Measurements from ENCODE around the gene PACRG.

PACRG gene

DNA sequence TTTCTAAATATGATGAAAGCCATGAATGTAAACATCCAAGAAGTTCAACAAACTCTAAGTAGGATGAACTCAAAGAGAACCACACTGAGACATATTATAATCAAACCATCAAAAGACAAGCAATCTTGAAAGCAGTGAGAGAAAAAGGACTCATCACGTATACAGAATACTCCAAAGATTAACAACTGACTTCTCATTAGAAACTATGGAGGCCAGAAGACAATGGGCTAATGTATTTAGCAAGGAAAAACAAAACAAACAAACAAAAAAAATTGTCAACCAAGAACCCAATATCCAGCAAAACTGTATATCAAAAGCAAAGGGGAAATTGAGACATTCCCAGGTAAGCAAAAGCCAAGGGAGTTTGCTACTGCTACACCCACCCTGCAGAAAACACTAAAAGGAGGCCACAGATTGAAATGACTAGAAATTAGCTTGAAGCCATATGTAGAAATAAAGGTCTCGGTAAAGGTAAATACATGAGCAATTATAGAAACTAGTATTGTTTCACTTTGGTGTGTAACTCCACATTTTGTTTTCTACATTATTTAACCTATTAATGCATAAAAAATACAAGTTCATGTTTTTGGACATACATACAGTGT lies 385.7 kb downstream of the PACRG start:
- TF ChIP-seq TAF1 (IDR thresholded peaks at IDR 0.05; ENCODE audit: low read depth), result no peak
- TF ChIP-seq EGR1 (IDR thresholded peaks at IDR 0.05), result no peak
- TF ChIP-seq FOXM1 (IDR thresholded peaks at IDR 0.05; ENCODE audit: borderline replicate concordance, low read depth), result no peak
- no peak for TF ChIP-seq CREB1 (IDR thresholded peaks at IDR 0.05; ENCODE audit: low read depth)
- TF ChIP-seq, protein P1, sequence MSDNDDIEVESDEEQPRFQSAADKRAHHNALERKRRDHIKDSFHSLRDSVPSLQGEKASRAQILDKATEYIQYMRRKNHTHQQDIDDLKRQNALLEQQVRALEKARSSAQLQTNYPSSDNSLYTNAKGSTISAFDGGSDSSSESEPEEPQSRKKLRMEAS (IDR thresholded peaks at IDR 0.05), result no peak
- TF ChIP-seq ZBTB7A (IDR thresholded peaks at IDR 0.05; ENCODE audit: low read depth), result no peak
- no peak for TF ChIP-seq TEAD4 (IDR thresholded peaks at IDR 0.05)
- TF ChIP-seq TCF12 (IDR thresholded peaks at IDR 0.05; ENCODE audit: low read depth), result no peak
- TF ChIP-seq CEBPB (IDR thresholded peaks at IDR 0.05), result no peak

- no peak for TF ChIP-seq TAF1 (IDR thresholded peaks at IDR 0.05; ENCODE audit: low read depth)
- TF ChIP-seq USF1 (IDR thresholded peaks at IDR 0.05), result no peak
- no peak for TF ChIP-seq TCF12 (IDR thresholded peaks at IDR 0.05; ENCODE audit: low read depth)
- TF ChIP-seq EP300 (IDR thresholded peaks at IDR 0.05; ENCODE audit: borderline replicate concordance), result no peak
- TF ChIP-seq CEBPB (IDR thresholded peaks at IDR 0.05), result no peak
- TF ChIP-seq ZBTB7A (IDR thresholded peaks at IDR 0.05; ENCODE audit: low read depth), result no peak
- no peak for TF ChIP-seq REST (IDR thresholded peaks at IDR 0.05; ENCODE audit: low read depth)
- no peak for TF ChIP-seq CREB1 (IDR thresholded peaks at IDR 0.05; ENCODE audit: low read depth)
- no peak for TF ChIP-seq RAD21 (IDR thresholded peaks at IDR 0.05; ENCODE audit: low read depth)
- no peak for TF ChIP-seq EGR1 (IDR thresholded peaks at IDR 0.05)
- no peak for TF ChIP-seq NFIC (IDR thresholded peaks at IDR 0.05)
Observed at GRCh38 chr6:163118941-163119340, 391.2 kb downstream of the PACRG start.

GRCh38 chr6:163120223-163120622 lies 392.4 kb downstream of the PACRG start:
- TF ChIP-seq FOXM1 (IDR thresholded peaks at IDR 0.05; ENCODE audit: borderline replicate concordance, low read depth) (no peak), TEAD4 (IDR thresholded peaks at IDR 0.05) (no peak), CREB1 (IDR thresholded peaks at IDR 0.05; ENCODE audit: low read depth) (no peak), REST (IDR thresholded peaks at IDR 0.05; ENCODE audit: low read depth) (no peak), TAF1 (IDR thresholded peaks at IDR 0.05; ENCODE audit: low read depth) (no peak), USF1 (IDR thresholded peaks at IDR 0.05) (no peak)

DNA sequence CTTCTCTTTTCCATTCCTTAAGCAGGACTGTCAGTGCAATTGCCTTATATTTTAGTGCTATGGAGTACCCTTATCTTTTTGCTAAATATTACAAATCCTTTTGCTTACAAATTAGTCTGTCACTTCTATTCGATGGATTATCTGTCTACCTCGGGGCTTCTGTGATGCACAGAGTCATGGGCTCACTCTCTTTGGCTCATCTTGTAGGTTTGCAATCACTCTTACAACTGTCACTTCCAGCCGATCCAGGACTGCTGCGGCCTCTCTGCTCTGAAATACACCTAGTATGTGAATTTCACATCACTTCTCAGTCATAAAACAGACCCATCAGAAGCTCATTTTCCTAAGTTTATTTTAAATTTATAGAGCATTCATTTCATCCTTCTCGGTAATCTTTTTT lies 393.5 kb downstream of the PACRG start:
- no peak for TF ChIP-seq EGR1 (IDR thresholded peaks at IDR 0.05)
- no peak for TF ChIP-seq ZBTB7A (IDR thresholded peaks at IDR 0.05; ENCODE audit: low read depth)

DNA sequence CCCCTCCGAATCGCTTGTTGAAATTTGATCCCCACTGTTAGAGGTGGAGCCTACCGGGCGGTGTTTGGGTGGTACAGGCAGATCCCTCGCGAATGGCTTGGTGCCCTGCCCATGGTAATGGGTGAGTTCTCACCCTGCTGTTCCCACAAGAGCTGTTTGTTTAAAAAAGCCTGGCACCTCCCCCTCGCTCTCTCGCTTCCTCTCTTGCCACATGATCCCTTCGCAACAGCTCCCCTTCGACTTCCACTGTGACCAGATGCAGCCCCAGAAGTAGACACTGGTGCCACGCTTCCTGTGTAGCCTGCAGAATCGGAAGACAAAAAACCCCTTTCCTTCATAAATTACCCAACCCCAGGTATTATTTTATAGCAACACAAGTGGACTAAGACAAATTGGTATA lies 394.6 kb downstream of the PACRG start:
- no peak for TF ChIP-seq TCF12 (IDR thresholded peaks at IDR 0.05; ENCODE audit: low read depth)
- no peak for TF ChIP-seq USF1 (IDR thresholded peaks at IDR 0.05)
- TF ChIP-seq YY1 (IDR thresholded peaks at IDR 0.05; ENCODE audit: low read depth), result no peak
- TF ChIP-seq TEAD4 (IDR thresholded peaks at IDR 0.05), result no peak
- no peak for TF ChIP-seq FOXM1 (IDR thresholded peaks at IDR 0.05; ENCODE audit: borderline replicate concordance, low read depth)
- no peak for TF ChIP-seq RAD21 (IDR thresholded peaks at IDR 0.05; ENCODE audit: low read depth)
- TF ChIP-seq REST (IDR thresholded peaks at IDR 0.05; ENCODE audit: low read depth), result no peak
- TF ChIP-seq EGR1 (IDR thresholded peaks at IDR 0.05), result no peak

Data from Ishikawa (cell line).